GM19193 (cell line): ENCODE data around the gene CIRBP.
A peak's percentile ranks its signal among the peaks of the same experiment; 100 is the strongest.

ENCODE experiments used
- POLR2A ChIP-seq: IDR thresholded peaks from 4 replicates; pipeline ENCODE4 v1.6.1; 2011; ENCODE audit not compliant: insufficient read depth, insufficient read length; ENCODE audit errors: extremely low read depth

CIRBP gene

GRCh38 chr19:1272423-1273262 lies 3.5 kb downstream of the CIRBP start:
- TF ChIP-seq POLR2A: no peak

GRCh38 chr19:1273263-1274041 lies 4.3 kb downstream of the CIRBP start:
- TF ChIP-seq POLR2A: peak; percentile 42

- TF ChIP-seq POLR2A: peak; percentile 31
These were observed 5.1 kb downstream of the CIRBP start for GRCh38 chr19:1274081-1274851.

- TF ChIP-seq POLR2A: no peak
These were observed 5.7 kb downstream of the CIRBP start for GRCh38 chr19:1274852-1275259.

- peak; percentile 93 for TF ChIP-seq POLR2A
These were observed 6.3 kb downstream of the CIRBP start, which contains the start of gene FAM174C for GRCh38 chr19:1275260-1275975. TSS of gene FAM174C (plus strand) at chr19:1275530. CDS start at chr19:1275550, 20 bp downstream.

GRCh38 chr19:1275976-1276627 lies 7.0 kb downstream of the CIRBP start:
- TF ChIP-seq POLR2A: no peak

GRCh38 chr19:1276628-1277022 lies 7.5 kb downstream of the CIRBP start:
- no peak for TF ChIP-seq POLR2A

- TF ChIP-seq POLR2A: no peak
These were observed 7.9 kb downstream of the CIRBP start for GRCh38 chr19:1277061-1277460.

GRCh38 chr19:1278074-1278473 lies 8.9 kb downstream of the CIRBP start:
- no peak for TF ChIP-seq POLR2A

- TF ChIP-seq POLR2A: no peak
These were observed 9.9 kb downstream of the CIRBP start for GRCh38 chr19:1278713-1279660.

GRCh38 chr19:1279782-1280341 lies 10.7 kb downstream of the CIRBP start:
- TF ChIP-seq POLR2A: no peak
